H9 (cell line): ENCODE data around the gene XG. TPM values are rescaled to one million over a fixed set of nuclear protein-coding genes. Genes with fewer than 3 reads are reported as not detected.

Experiments
- DNase-seq: peaks from one replicate; pipeline ENCODE4 v3.0.0-alpha.2; 2017
- H2AFZ ChIP-seq: one replicate; pipeline ENCODE4 v1.6.1; 2013; ENCODE audit warnings: mild to moderate bottlenecking, low read length, control low read depth, moderate library complexity
- H2AK5ac ChIP-seq: 2 replicates; pipeline ENCODE4 v1.6.1; 2013; ENCODE audit warnings: low read length, control low read depth, mixed read lengths; ENCODE audit not compliant: insufficient read length
- H2BK120ac ChIP-seq: one replicate; pipeline ENCODE4 v1.6.1; 2013; ENCODE audit warnings: low read depth, mild to moderate bottlenecking, low read length, control low read depth, inconsistent platforms; ENCODE audit not compliant: poor library complexity, severe bottlenecking
- H2BK12ac ChIP-seq: 2 replicates; pipeline ENCODE4 v1.6.1; 2013; ENCODE audit warnings: low read length, control low read depth, mixed read lengths, low read depth; ENCODE audit not compliant: insufficient read length
- H2BK15ac ChIP-seq: 2 replicates; pipeline ENCODE4 v1.6.1; 2013; ENCODE audit warnings: low read depth, low read length, control low read depth
- H2BK20ac ChIP-seq: one replicate; pipeline ENCODE4 v1.6.1; 2013; ENCODE audit warnings: low read depth, mild to moderate bottlenecking, low read length, control low read depth, inconsistent platforms; ENCODE audit not compliant: poor library complexity, severe bottlenecking
- H2BK5ac ChIP-seq: 2 replicates; pipeline ENCODE4 v1.6.1; 2013; ENCODE audit warnings: low read length, control low read depth, mixed read lengths; ENCODE audit not compliant: insufficient read length
- H3K14ac ChIP-seq: 2 replicates; pipeline ENCODE4 v1.6.1; 2013; ENCODE audit warnings: low read length, control low read depth; ENCODE audit not compliant: insufficient read depth
- H3K18ac ChIP-seq: 2 replicates; pipeline ENCODE4 v1.6.1; 2013; ENCODE audit warnings: low read depth, mild to moderate bottlenecking, mixed read lengths, low read length, control low read depth; ENCODE audit not compliant: insufficient read length
- H3K23ac ChIP-seq: 2 replicates; pipeline ENCODE4 v1.6.1; 2013; ENCODE audit warnings: low read length, control low read depth, mixed read lengths, low read depth; ENCODE audit not compliant: insufficient read length
- H3K23me2 ChIP-seq: 2 replicates; pipeline ENCODE4 v1.6.1; 2013; ENCODE audit warnings: low read depth, mild to moderate bottlenecking, mixed read lengths, low read length, control low read depth; ENCODE audit not compliant: insufficient read length, poor library complexity, severe bottlenecking
- H3K27ac ChIP-seq: 2 replicates; pipeline ENCODE4 v1.5.1; 2013; ENCODE audit warnings: low read length, control low read depth, mixed read lengths, low read depth; ENCODE audit not compliant: insufficient read length
- H3K27me3 ChIP-seq: 2 replicates; pipeline ENCODE4 v1.6.1; 2013; ENCODE audit warnings: low read length, control low read depth, inconsistent platforms; ENCODE audit not compliant: insufficient read depth
- H3K4ac ChIP-seq: 2 replicates; pipeline ENCODE4 v1.6.1; 2013; ENCODE audit warnings: low read depth, mild to moderate bottlenecking, control low read depth, inconsistent platforms, low read length, moderate library complexity
- H3K4me1 ChIP-seq: 2 replicates; pipeline ENCODE4 v1.6.1; 2013; ENCODE audit warnings: low read length, control low read depth, inconsistent platforms; ENCODE audit not compliant: insufficient read depth
- H3K4me2 ChIP-seq: 2 replicates; pipeline ENCODE4 v1.6.1; 2013; ENCODE audit warnings: low read length, control low read depth, mixed read lengths; ENCODE audit not compliant: insufficient read length, insufficient read depth
- H3K56ac ChIP-seq: 2 replicates; pipeline ENCODE4 v1.6.1; 2013; ENCODE audit warnings: low read depth, mild to moderate bottlenecking, mixed read lengths, low read length, control low read depth; ENCODE audit not compliant: insufficient read length
- H3K79me1 ChIP-seq: 2 replicates; pipeline ENCODE4 v1.6.1; 2013; ENCODE audit warnings: low read depth, mild to moderate bottlenecking, moderate library complexity, low read length, control low read depth, inconsistent platforms; ENCODE audit not compliant: insufficient read depth, poor library complexity, severe bottlenecking
- H3K79me2 ChIP-seq: 2 replicates; pipeline ENCODE4 v1.6.1; 2013; ENCODE audit warnings: low read length, control low read depth, inconsistent platforms; ENCODE audit not compliant: insufficient read depth
- H3K9ac ChIP-seq: 2 replicates; pipeline ENCODE4 v1.6.1; 2013; ENCODE audit warnings: low read length, control low read depth, mixed read lengths; ENCODE audit not compliant: insufficient read length; ENCODE audit errors: extremely low read depth
- H3K9me3 ChIP-seq: one replicate; pipeline ENCODE4 v1.6.1; 2013; ENCODE audit warnings: low read depth, low read length, inconsistent platforms; ENCODE audit not compliant: control insufficient read depth
- H3T11ph ChIP-seq: one replicate; pipeline ENCODE4 v1.6.1; 2013; ENCODE audit warnings: mild to moderate bottlenecking, low read length, control low read depth, inconsistent platforms
- H4K20me1 ChIP-seq: one replicate; pipeline ENCODE4 v1.6.1; 2013; ENCODE audit not compliant: control insufficient read depth, insufficient read length, insufficient read depth
- H4K5ac ChIP-seq: 2 replicates; pipeline ENCODE4 v1.6.1; 2013; ENCODE audit warnings: low read depth, mild to moderate bottlenecking, mixed read lengths, low read length, control low read depth; ENCODE audit not compliant: insufficient read length
- H4K8ac ChIP-seq: replicated peaks from 2 replicates; pipeline ENCODE4 v1.6.1; 2013; ENCODE audit warnings: low read length, control low read depth, mixed read lengths, low read depth; ENCODE audit not compliant: insufficient read length
- H4K91ac ChIP-seq: 2 replicates; pipeline ENCODE4 v1.6.1; 2013; ENCODE audit warnings: low read depth, mild to moderate bottlenecking, moderate library complexity, mixed read lengths, low read length, control low read depth; ENCODE audit not compliant: insufficient read length
- H3K27ac Mint-ChIP-seq, 3 experiments: 2 replicates in 2 of 3; 3 replicates in 1 of 3; pipeline ENCODE4 v1.8.0; 2020 to 2021; ENCODE audit warnings: mixed read lengths in 3 of 3, mild to moderate bottlenecking in 1 of 3, moderate library complexity in 1 of 3
- H3K27me3 Mint-ChIP-seq: 2 replicates; pipeline ENCODE4 v1.8.0; 2021; ENCODE audit warnings: low read depth, mild to moderate bottlenecking, moderate library complexity, mixed read lengths
- H3K36me3 Mint-ChIP-seq, 3 experiments: 2 replicates in 2 of 3; 3 replicates in 1 of 3; pipeline ENCODE4 v1.8.0; 2020 to 2021; ENCODE audit warnings: low read depth in 3 of 3, mixed read lengths in 3 of 3; ENCODE audit not compliant: insufficient read depth in 1 of 3
- H3K4me1 Mint-ChIP-seq, 2 experiments: 2 replicates each; pipeline ENCODE4 v1.8.0; 2020; ENCODE audit warnings: mixed read lengths in 2 of 2
- H3K4me3 Mint-ChIP-seq, 2 experiments: 2 replicates in 1 of 2; 3 replicates in 1 of 2; pipeline ENCODE4 v1.8.0; 2020 to 2021; ENCODE audit warnings: mild to moderate bottlenecking in 2 of 2, mixed read lengths in 2 of 2, moderate library complexity in 1 of 2
- H3K9me3 Mint-ChIP-seq, 2 experiments: 2 replicates in 1 of 2; 3 replicates in 1 of 2; pipeline ENCODE4 v1.8.0; 2020; ENCODE audit warnings: mild to moderate bottlenecking in 2 of 2, mixed read lengths in 2 of 2, moderate library complexity in 1 of 2
- CTCF ChIP-seq: fragments of 200-600 bp; sonication (generic); conservative IDR thresholded peaks from 3 replicates; pipeline ENCODE4 v1.8.0; 2021; ENCODE audit warnings: antibody characterized with exemption, mild to moderate bottlenecking
- WGBS: extraction: QIAGEN DNeasy Blood & Tissue Kit; methylation state at CpG from one replicate; pipeline ENCODE4 v1.1.7; 2013; ENCODE audit warnings: missing lambda C conversion rate, low lambda C conversion rate, mixed read lengths; ENCODE audit not compliant: insufficient read length; ENCODE audit errors: extremely low coverage; 5-methylcytosine and 5-hydroxymethylcytosine counted together
- total RNA-seq: library from RNA; stranded (reverse); gene quantifications from 2 replicates; pipeline ENCODE4 v1.2.1, GENCODE V29; 2021

Gene XG
- total RNA-seq, 1 experiment from 2014 or later = 1.1 TPM

- Histone ChIP-seq H2BK20ac (no peak overlapping the region), H3K14ac (no peak overlapping the region), H3K79me1 (no peaks in the 10 kb centered on the region), H2BK5ac (no peak overlapping the region), H3K4me1 (no peaks in the 10 kb centered on the region), H3K23ac (no peak overlapping the region), H2BK15ac (no peak overlapping the region), H4K91ac (no peak overlapping the region), H3T11ph (no peak overlapping the region), H3K18ac (no peak overlapping the region), H3K79me2 (no peaks in the 10 kb centered on the region), H3K4me2 (no peak overlapping the region), H4K20me1 (no peaks in the 10 kb centered on the region), H3K9me3 (no peaks in the 10 kb centered on the region), H3K27ac (no peak overlapping the region), H4K8ac (no peak overlapping the region), H2BK12ac (no peak overlapping the region), H2AK5ac (no peak overlapping the region), H3K23me2 (no peaks in the 10 kb centered on the region), H3K9ac (no peak overlapping the region), H3K4ac (no peak overlapping the region), H2BK120ac (no peak overlapping the region), H4K5ac (no peak overlapping the region), H3K56ac (no peak overlapping the region), H3K27me3 (no peaks in the 10 kb centered on the region), H2AFZ (no peak overlapping the region)
- no peaks in the 10 kb centered on the region for H3K9me3 Mint-ChIP-seq
- H3K36me3 Mint-ChIP-seq = no peaks in the 10 kb centered on the region
- H3K27ac Mint-ChIP-seq = no peak overlapping the region
- no peak for TF ChIP-seq CTCF
- DNase-seq = no peak
- WGBS = no CpG with 5 or more reads among the region's 2 CpGs
- H3K27me3 Mint-ChIP-seq = no peaks in the 10 kb centered on the region
- H3K4me3 Mint-ChIP-seq = no peak overlapping the region
- H3K4me1 Mint-ChIP-seq = peaks cover 5 to 6% of the 10 kb centered on the region in 2 experiments
These were observed 65.2 kb downstream of the XG start for GRCh38 chrX:2817036-2817435.
